Stimulated activated CD8-positive, alpha-beta memory T cell treated with anti-CD3 and anti-CD28 coated beads, Interleukin-7, amount 100 ng/mL, for 48 hours (primary cell): ENCODE measurements around the gene GLT6D1.

ENCODE experiments used
- DNase-seq, 2 donors: peaks; one replicate each; pipeline ENCODE4 v3.0.0-alpha.2; 2020; ENCODE audit warnings: low read depth in 1 of 2; ENCODE audit errors: extremely low read depth in 1 of 2

The GLT6D1 gene

GRCh38 chr9:135609366-135609955 is 29.9 kb downstream of the GLT6D1 start:
- no peak for DNase-seq

- DNase-seq, result no peak
Measured at GRCh38 chr9:135608999-135609317, 30.4 kb downstream of the GLT6D1 start.

GRCh38 chr9:135608294-135608998 is 30.9 kb downstream of the GLT6D1 start:
- DNase-seq, result no peak

GRCh38 chr9:135607401-135608293 is 31.7 kb downstream of the GLT6D1 start:
- no peak for DNase-seq

GRCh38 chr9:135606885-135607259 is 32.5 kb downstream of the GLT6D1 start:
- DNase-seq, result no peak

- no peak for DNase-seq
Measured at GRCh38 chr9:135605238-135605781, 34.0 kb downstream of the GLT6D1 start.

- DNase-seq, result no peak
Measured at GRCh38 chr9:135604437-135605237, 34.7 kb downstream of the GLT6D1 start.

GRCh38 chr9:135602789-135603481 is 36.4 kb downstream of the GLT6D1 start:
- DNase-seq, result peak; percentile 7 to 20

- DNase-seq, result no peak
Measured at GRCh38 chr9:135601988-135602387, 37.4 kb downstream of the GLT6D1 start.

GRCh38 chr9:135600296-135600817 is 39.0 kb downstream of the GLT6D1 start:
- DNase-seq, result no peak

GRCh38 chr9:135596211-135596610 is 43.1 kb downstream of the GLT6D1 start:
- DNase-seq, result no peak

- no peak for DNase-seq
Measured at GRCh38 chr9:135592625-135593024, 46.7 kb downstream of the GLT6D1 start.

- no peak for DNase-seq
Measured at GRCh38 chr9:135592331-135592590, 47.1 kb downstream of the GLT6D1 start.

- DNase-seq, result no peak
Measured at GRCh38 chr9:135591506-135592330, 47.6 kb downstream of the GLT6D1 start.

GRCh38 chr9:135590486-135591079 is 48.8 kb downstream of the GLT6D1 start:
- no peak for DNase-seq

- DNase-seq, result no peak
Measured at GRCh38 chr9:135589596-135590485, 49.5 kb downstream of the GLT6D1 start.

GRCh38 chr9:135588886-135589595 is 50.3 kb downstream of the GLT6D1 start:
- DNase-seq, result no peak
